ENCODE measurements around the gene OR56B4.
"Not testable (repeated sequence)": the region's sequence is repeated elsewhere in the genome, so short reads cannot be mapped to it uniquely, and the experiment has no call there.

The OR56B4 gene, protein sequence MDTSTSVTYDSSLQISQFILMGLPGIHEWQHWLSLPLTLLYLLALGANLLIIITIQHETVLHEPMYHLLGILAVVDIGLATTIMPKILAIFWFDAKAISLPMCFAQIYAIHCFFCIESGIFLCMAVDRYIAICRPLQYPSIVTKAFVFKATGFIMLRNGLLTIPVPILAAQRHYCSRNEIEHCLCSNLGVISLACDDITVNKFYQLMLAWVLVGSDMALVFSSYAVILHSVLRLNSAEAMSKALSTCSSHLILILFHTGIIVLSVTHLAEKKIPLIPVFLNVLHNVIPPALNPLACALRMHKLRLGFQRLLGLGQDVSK

DNA sequence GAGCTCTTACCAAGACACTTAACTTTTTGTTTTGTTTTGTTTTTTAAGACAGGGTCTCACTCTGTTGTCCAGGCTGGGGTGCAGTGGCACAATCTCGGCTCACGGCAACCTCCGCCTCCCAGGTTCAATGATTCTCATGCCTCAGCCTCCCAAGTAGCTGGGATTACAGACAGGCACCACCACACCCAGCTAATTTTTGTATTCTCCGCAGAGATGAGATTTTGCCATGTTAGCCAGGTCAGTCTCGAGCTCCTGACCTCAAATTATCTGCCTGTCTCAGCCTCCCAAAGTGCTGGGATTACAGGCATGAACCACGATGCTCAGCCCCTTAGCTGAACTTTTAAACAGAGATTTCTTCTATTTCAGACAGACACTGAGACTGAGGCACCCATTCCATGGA, at the start of gene OR56B4:
Gene OR56B4, plus strand, starts transcription at position 301 of the 400 bp plus-strand sequence. Its CDS starts 95 bp downstream, at position 396.
- H3K27ac ChIP-seq, result not testable (repeated sequence)

DNA sequence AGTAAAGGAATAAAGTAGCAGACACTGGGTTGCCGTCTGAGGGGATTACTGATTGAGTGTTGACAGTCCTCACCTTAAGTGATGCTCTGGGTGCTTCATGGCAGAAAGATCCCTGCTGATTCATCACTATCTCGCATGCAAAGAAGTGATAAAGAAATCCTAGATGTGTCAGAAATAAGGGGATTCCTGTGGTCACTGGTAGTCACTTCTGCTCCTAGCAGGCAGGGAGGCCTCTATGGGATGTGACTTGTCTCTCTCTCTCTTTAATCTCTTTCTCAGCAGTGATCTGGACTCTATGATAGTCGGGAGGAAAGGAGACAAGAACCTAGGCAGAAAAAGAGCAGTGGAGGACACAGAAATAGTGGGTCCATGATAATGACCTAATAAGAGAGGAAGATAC, 46.0 kb upstream of the OR56B4 start:
- H3K27ac ChIP-seq, result no peak overlapping the region
- TF ChIP-seq, protein P1, sequence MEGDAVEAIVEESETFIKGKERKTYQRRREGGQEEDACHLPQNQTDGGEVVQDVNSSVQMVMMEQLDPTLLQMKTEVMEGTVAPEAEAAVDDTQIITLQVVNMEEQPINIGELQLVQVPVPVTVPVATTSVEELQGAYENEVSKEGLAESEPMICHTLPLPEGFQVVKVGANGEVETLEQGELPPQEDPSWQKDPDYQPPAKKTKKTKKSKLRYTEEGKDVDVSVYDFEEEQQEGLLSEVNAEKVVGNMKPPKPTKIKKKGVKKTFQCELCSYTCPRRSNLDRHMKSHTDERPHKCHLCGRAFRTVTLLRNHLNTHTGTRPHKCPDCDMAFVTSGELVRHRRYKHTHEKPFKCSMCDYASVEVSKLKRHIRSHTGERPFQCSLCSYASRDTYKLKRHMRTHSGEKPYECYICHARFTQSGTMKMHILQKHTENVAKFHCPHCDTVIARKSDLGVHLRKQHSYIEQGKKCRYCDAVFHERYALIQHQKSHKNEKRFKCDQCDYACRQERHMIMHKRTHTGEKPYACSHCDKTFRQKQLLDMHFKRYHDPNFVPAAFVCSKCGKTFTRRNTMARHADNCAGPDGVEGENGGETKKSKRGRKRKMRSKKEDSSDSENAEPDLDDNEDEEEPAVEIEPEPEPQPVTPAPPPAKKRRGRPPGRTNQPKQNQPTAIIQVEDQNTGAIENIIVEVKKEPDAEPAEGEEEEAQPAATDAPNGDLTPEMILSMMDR (conservative IDR thresholded peaks at IDR 0.05), result no peak

DNA sequence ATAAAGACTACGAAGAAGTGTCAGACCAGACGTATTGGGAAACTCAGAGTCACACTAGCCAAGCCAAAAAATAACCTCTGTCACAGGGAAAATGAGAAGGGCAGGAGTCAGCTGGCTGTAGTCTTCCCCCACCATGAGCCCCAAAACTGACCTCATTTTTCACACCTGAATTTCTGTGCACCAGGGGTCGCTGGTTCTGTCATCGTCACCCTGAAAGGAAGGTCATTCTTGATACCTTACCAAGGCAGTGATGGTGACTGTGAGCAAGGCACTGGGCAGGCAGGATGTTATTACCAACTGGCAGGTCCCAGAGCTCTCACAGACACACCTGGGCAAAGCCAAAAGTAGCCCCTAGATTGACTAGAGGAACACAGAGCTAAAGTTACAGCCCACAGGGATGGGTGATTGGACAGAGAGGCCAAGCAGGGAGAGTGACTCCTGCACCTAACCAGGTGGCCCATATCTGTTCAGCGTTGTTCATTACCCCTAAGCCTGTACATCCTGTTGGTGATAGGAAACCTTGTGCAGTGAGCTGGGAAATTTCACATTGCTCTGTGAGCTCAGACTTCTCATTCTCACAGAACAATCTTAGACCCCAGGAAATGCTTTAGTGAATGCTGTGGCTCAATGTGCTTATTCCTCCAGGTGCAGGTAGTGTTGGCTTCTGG, 44.7 kb upstream of the OR56B4 start:
- no peak overlapping the region for H3K27ac ChIP-seq
- TF ChIP-seq, protein P1 (conservative IDR thresholded peaks at IDR 0.05), result no peak

DNA sequence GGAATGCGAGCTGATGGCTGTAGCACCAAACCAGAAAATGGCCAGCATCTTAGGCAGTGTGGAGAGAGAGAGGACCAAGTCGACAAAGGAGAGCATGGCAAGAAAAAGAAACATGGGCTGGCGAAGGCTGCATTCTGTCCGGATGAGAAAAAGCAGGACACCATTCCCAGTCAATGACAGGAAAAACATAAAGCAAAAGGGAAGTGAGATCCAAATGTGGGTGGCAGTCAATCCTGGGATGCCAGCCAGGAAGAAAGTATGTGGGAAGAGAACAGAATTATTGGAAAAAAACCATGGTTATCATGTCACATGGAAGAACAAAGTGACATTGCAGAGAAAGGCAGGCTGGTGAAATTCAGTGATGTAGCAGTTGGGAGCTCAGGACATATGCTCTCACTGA, 40.0 kb upstream of the OR56B4 start:
- H3K27ac ChIP-seq, result no peak overlapping the region
- TF ChIP-seq, protein P1 (conservative IDR thresholded peaks at IDR 0.05), result no peak

DNA sequence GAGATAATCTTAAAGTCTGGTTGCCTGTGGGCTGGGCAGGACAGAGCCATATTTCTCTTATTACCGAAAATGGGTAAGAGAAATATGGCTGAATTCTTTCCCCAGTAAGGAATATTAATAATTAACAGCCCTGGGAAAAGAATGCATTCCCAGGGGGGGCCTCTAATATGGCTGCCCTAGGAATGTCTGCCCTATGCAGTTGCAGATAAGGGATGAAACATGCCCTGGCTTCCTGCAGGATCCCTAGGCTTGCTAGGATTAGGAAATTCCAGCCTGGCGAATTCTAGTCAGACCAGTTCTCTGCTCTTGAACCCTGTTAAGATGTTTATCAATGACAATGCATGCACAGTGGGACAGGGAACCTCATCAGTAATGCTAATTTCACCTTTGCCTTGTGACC, 31.0 kb upstream of the OR56B4 start:
- H3K27ac ChIP-seq, result not testable (repeated sequence)

DNA sequence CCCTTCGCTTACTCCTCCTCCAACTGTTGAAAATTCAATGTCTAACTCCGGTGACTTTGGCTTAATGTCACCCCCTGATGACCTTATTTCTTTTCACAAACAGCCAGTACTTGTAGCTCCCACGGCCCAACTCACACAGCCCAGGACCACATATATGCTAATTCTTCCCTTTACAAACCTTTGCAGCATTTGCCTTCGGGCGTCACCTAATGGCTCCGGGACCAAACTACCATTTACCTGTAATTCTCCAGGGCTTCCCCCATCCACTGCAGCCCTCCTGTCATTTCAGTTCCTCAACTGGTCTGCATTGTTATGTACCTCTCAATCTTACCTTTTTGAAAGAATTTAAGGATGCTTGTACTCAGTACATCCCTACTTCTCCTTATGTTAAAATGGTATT, 29.8 kb upstream of the OR56B4 start:
- no peak overlapping the region for H3K27ac ChIP-seq
- TF ChIP-seq, protein P1 (conservative IDR thresholded peaks at IDR 0.05), result no peak

DNA sequence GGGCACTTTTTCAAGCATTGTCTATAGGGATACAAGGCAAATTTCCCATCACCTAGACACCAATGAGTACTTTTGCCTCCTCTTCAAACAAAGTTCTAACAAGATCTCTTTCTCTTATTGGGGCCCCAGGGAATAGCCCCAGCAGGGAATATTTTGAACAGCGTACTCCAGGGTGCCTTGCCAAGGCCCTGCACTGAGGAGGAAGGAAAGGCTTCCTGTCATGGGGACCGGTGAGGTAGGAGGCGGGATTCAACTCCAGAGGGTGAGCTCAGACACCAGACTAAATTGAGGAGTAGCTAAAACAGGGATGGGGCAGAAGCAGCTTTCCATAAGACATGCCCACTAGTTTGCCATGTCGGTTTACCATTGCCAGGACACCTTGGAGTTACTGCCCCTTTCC, 28.0 kb upstream of the OR56B4 start:
- no peak overlapping the region for H3K27ac ChIP-seq
- TF ChIP-seq, protein P1 (conservative IDR thresholded peaks at IDR 0.05), result no peak

DNA sequence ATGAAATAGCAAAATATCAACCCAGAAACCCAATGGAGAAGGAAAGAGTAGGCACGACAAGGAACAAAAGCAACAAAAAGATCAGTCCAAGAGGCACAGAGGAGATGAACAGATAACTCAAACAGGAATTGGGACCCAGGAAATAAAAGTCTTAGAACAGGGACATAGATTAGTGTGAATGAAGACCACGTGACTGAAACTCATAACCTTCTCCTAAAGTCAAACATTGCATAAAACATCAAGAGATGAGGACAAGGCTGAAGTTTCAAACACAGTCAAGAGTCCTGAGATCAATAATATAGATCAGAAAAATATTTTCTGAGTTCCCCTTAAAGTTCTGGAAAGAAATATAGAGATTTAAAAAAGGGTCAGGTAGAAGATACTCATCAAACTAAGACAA, 24.4 kb upstream of the OR56B4 start:
- TF ChIP-seq, protein P1 (conservative IDR thresholded peaks at IDR 0.05), result no peak
- no peak overlapping the region for H3K27ac ChIP-seq
